GM15510 (cell line): ENCODE measurements around the gene HOXA10.

Experiments used
- POLR2A ChIP-seq: IDR thresholded peaks from 3 replicates; pipeline ENCODE4 v1.6.1; 2011; ENCODE audit warnings: borderline replicate concordance; ENCODE audit not compliant: insufficient read length; ENCODE audit errors: extremely low read depth

Gene HOXA10

DNA sequence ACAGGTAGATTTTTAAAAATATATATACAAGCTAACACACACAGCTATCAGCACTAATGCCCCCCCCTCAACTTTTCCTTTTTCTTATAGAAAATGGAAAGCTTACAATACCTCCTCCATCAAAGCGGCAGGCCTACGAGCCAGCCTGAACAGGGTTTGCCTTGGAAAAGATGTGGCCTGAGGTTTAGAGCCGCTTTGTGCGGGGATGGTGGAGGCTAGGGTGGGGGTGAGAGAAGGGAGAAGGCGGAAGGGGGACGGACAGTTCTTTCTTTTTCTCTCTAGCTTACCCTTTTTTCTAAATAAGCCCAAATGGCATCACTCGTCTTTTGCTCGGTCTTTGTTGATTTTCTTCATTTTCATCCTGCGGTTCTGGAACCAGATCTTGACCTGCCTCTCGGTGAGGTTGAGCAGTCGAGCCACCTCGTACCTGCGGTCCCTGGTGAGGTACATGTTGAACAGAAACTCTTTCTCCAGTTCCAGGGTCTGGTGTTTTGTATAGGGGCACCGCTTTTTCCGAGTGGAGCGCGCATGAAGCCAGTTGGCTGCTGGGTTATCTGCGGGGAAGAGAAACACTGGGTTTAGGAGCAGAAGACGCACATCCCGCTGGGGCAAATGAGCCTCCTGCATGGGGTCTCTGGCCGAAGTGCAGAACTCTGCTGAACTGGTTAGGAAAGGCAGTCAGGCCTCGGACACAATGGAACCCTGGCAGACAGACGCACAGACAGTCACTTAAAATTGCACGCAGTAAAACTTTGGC, 10.7 kb downstream of the HOXA10 start:
- TF ChIP-seq POLR2A = no peak

DNA sequence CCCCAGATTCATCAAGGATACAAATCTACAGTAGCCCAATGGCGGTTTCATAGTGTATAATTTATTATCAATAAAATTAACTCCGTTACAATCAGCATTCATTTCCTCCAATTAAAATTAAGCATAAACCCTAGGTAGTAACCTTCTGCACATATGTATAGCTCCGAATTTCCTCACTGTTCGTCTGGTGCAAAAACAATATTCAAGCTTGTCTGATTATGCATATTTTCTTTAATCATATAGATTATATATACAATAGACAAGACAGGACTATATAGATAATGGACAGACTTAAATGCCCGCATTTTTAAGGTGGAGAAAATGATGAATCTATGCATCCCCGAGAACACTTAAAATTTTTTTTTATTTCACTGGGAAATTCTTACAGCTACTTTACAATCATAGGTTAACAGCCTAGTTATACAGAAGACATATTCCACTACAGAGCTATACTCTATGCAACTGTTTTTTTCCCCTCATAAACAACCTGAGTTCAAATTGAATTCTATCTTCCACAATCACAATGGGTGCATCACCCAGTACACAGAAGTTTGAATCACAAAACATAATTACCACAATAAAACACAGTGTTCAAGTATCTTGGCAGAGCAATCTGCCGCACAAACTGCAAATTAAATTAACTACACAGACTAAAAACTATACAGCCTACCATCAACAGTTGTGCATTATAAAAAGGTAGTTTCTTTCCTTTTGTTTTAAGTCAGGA, 11.4 kb downstream of the HOXA10 start:
- TF ChIP-seq POLR2A = no peak

DNA sequence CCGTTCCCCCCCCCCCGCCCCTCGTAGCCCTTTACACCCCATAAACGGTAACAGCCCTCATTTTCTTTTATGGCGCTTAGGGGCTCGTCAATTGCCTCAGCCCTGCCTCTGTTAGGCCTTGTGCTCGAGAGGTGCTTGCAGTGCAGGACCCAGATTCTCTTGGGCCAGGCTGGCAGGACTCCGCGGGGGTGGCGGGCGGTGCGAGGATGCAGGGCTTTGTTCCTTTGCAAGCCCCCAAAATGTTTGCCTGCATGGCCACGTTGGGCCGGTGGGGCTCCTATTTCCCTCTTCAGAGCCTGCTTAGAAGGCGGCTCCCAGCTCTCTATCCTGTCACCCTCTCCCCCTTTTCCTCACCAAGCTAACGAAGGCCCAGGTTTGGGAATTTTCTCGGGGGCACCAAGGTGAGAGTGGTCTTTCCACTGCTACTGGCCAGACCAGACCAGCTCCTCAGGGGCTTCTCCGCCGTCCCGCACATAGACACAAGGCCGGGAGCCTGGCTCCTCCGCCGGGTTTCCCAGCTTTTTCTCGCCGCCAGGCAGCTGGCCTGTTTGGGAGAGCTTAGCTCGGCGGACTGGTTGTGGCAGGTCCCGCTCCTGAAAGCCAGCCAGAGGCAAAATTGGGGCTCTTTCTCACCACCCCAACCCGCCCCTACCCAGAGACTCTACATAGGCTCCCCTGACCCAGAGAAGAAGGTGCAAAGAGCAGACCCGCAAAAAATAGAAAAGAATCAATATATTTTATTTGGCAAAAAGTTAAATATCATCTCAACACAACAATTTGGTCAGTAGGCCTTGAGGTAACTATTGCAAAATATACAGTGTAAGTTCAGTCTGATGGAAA, 12.2 kb downstream of the HOXA10 start:
- no peak for TF ChIP-seq POLR2A

DNA sequence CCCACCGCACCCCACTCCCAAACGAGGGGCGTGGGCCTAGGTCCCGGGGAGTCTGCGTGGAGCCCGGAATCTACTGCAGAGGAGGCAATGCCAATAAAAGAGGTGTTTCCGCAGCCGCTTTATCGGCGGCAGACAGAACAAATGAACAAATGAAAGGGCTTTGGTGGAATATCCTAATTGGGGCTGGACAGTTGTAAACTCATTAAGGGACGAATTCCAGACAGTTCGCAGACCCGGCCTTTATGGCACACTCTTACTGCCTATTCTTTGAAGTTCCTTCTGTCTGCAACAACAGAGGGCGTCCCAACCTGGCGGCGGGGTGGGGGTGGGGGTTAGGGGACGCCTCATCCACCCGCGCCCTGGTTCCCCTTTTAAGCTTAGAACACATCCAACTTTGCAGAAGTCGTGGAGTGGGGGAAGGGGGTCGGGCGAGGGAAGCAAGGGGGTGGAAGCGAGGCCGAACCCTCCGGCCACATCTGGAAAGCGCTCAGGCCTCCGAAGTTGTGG, 12.9 kb downstream of the HOXA10 start:
- TF ChIP-seq POLR2A = no peak

DNA sequence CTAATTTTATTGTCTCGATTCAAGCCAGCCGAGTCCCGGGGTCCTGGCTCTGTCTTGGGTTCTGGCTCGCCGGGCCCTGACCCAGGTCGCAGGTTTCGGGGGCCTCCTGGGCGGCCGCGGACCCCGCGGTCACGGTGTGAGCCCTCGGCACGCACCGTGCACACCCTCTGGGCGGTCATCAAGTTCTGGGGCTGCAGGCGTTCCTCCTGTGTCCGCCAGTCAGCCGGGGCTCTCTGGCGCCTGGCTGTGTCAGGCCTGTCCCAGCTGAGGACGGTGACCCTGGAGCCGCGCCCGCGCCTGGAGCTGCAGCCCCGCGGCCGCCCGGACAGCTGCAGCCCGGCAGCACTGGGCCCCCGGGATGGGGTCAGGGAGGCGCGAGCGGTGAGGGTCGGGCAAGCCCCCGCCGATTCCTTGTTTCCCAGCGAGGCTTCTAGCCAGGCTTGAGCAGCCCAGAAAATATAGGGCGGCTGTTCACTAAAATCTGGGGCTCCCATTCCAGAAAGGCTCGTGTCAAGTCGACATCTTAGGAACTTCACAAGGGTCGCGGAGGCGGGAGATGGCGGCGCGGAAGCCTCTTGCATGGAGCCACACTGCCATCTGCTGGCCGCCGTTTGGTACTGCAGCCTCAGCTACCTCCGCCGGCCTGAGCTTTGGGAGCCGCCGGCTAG, 13.4 kb downstream of the HOXA10 start:
- no peak for TF ChIP-seq POLR2A

DNA sequence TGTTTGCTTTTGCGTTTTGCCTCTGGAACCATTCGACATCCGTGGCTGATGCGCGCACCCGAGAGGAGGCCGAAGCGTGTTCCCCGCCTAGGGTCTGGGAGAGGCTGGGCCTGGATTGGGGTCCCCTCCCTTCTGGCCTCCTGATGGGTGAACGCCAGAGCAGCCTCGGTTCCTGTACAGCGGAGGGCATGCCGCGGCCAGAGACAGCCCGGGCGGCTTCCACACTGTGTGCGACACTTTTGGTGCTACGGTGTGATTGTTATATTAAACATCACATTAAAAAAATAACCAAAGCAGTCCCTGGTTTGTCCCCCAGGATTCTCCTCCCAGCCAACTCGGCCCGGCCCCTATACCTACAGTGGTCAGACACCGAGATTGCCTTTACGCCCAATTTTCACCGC, 14.0 kb downstream of the HOXA10 start:
- TF ChIP-seq POLR2A = no peak

DNA sequence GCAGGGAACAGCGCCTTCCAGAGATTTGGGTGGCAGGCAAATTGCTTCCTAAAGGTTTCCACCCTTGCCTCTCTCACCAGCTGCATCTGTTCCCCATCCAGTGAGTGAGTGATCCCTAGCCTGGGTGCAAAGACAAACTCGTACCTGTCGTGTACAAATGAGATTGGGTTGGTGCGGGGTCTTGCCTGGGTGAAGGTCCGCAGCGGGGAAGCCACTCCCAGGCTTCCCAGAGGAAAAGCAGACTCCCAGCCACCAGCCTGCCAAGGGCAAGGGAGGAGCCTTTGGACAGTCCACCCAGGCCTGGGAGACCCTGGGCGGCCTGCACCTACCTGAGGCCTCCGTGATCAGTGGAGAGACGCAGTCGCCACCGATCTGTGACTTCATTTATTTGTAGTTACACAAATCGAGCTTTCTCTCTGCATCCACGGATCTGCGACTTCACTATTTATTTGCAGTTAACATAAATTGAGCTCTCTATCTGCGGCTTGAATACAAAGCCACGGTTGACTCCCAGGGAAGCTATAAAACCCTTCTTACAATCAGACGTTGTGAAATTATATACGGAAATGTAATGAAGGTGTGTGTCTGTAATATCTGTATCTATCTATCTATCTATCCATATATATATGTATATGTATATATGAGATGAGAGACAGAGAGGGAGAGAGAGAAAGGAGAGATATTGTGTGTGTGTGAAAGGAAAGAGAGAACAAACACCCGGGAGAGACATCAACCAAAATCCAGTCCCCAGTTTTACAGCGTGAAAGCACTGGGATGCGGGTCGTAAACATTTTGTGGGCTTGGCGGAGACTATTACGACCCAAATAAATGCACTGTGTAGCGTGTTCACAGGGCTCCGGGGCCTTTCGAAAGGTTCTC, 14.6 kb downstream of the HOXA10 start:
- TF ChIP-seq POLR2A = no peak

DNA sequence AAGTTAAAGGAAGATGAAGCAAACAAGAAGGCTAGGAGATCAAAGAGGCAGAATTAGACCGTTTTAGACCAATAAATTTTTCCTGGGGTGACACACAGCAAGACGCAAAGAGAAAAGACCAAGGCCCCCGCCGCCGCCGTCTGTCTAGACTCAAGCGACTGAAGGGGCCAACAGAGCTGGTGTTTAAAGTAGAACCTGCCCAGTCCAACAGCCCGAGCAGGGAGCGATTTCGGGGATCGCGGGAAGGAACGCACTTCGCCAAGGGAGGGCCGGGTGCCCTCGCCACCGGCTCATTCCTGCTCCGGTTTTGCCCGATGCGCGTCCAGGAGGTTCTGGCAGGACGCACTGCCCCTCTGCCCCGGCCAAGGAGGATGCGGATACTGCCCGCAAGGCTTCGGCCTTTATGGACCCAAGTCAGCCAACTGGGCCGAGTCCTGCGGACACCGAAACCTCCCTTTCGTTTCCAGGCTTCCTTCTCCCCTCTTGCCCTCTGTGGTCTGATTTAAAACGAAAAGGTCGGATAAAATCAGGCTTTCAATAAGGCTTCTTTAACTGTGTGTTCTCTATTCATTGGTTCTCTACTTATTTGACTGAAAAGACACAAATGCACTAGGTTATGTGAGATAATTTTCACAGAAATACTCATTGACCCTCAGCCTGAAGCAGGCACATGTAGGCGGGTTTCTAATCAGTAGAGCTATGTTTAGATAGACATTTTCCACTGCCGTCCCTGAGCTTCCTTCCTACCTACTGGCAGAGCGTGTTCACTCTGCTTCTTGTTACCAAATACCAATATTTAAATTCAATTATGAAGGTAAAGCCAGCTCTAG, 15.5 kb downstream of the HOXA10 start:
- TF ChIP-seq POLR2A = no peak

DNA sequence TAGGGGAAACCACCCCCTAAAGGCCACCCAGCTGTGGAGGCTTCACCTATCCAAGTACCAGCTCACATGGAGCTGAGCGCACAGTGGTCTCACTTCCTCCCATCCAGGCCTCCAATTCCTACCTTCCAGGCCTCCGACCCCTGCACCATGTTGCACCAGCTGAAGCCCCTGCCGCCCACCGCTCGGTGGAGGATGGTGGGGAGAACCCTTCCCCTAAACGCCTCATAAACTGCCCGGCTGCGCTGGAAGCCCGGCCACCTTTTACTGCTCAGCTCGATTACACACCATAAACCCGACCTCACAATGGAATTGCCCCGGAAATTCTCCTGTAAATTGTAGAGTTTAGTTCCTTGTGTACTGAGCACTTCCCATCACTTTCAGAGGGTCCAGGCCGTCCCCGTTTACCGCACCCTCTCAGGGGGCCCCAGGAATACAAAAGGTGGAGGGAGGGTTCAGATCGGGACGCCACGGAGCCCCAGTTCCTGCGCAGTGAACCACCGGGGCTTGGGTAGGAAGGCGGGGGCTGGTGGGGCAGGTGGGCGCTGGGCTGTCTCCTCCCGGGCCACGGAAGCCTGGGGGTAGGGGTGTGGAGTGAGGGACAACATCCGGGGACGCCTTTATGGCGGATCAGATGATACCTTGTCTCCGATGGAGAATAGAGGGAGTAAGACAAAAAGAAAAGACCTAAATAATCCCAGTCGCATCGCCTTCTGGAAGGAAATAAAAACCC, 16.3 kb downstream of the HOXA10 start:
- TF ChIP-seq POLR2A = no peak

DNA sequence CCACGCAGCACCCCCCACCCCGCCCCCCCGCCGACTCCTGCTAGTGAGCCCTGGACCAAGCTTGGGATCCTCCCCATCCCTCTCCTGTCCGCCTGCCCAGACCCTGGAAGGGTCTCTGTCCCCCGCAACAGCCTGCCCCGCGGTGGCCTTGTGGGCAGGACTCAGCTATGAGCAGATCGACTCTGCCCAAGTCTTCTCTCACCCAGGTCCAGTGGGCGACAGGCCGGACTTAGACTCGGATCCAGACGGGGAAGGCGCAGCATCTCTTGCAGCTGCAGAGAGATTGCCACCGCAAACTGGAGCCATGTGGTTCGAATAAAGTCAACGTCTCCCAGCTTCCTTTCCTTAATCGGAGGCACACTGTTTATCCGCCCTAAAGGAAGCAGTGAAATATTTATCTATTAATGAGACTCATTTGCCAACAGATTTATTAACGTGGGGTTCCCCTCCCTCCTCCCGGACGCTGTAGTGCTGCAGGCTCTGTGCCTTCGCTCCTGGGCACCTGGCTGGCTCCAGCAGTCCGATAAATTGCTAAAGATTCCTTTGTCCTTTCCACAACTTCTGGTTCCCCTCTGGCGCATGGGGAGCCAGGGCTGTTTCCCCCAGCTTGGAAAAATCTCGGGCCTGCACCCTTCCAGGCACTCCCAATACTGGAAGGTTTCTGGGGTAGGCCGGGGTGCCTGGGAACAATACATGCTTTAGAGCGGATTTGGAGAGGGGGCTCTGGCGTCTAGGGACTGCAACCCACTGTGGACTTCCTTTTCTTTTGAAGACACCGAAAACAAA, 17.0 kb downstream of the HOXA10 start:
- TF ChIP-seq POLR2A = no peak

DNA sequence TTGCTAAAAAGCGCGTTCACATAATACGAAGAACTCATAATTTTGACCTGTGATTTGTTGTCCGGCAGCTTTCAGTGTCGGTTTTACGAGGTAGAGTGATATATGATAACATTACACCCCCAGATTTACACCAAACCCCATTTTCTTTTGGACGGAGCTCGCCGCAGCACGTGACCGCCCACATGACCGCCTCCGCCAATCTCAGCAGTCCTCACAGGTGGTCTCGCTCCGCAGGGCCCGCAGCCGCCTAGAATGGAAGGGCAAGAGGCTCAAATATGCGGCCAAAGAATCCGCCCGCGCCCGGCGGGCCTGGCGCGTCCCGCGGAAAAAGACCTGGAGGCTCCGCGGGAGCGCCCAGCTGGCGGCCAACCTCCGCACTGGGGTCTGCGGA, 17.6 kb downstream of the HOXA10 start, which contains the start of gene HOXA7:
TSS of gene HOXA7 (minus strand) at position 168 of the 391 bp plus-strand sequence. CDS start at position 38, 130 bp downstream.
- no peak for TF ChIP-seq POLR2A
